H9 (cell line): ENCODE measurements around the gene TBL3. TPM values are rescaled to one million over a fixed set of nuclear protein-coding genes. Genes with fewer than 3 reads are reported as not detected.
"Not testable (repeated sequence)": the region's sequence is repeated elsewhere in the genome, so short reads cannot be mapped to it uniquely, and the experiment has no call there.

Experiments used
- DNase-seq: peaks from one replicate; pipeline ENCODE4 v3.0.0-alpha.2; 2017
- H2AFZ ChIP-seq: one replicate; pipeline ENCODE4 v1.6.1; 2013; ENCODE audit warnings: mild to moderate bottlenecking, low read length, control low read depth, moderate library complexity
- H2AK5ac ChIP-seq: 2 replicates; pipeline ENCODE4 v1.6.1; 2013; ENCODE audit warnings: low read length, control low read depth, mixed read lengths; ENCODE audit not compliant: insufficient read length
- H2BK120ac ChIP-seq: one replicate; pipeline ENCODE4 v1.6.1; 2013; ENCODE audit warnings: low read depth, mild to moderate bottlenecking, low read length, control low read depth, inconsistent platforms; ENCODE audit not compliant: poor library complexity, severe bottlenecking
- H2BK12ac ChIP-seq: 2 replicates; pipeline ENCODE4 v1.6.1; 2013; ENCODE audit warnings: low read length, control low read depth, mixed read lengths, low read depth; ENCODE audit not compliant: insufficient read length
- H2BK15ac ChIP-seq: 2 replicates; pipeline ENCODE4 v1.6.1; 2013; ENCODE audit warnings: low read depth, low read length, control low read depth
- H2BK20ac ChIP-seq: one replicate; pipeline ENCODE4 v1.6.1; 2013; ENCODE audit warnings: low read depth, mild to moderate bottlenecking, low read length, control low read depth, inconsistent platforms; ENCODE audit not compliant: poor library complexity, severe bottlenecking
- H2BK5ac ChIP-seq: 2 replicates; pipeline ENCODE4 v1.6.1; 2013; ENCODE audit warnings: low read length, control low read depth, mixed read lengths; ENCODE audit not compliant: insufficient read length
- H3K14ac ChIP-seq: 2 replicates; pipeline ENCODE4 v1.6.1; 2013; ENCODE audit warnings: low read length, control low read depth; ENCODE audit not compliant: insufficient read depth
- H3K18ac ChIP-seq: 2 replicates; pipeline ENCODE4 v1.6.1; 2013; ENCODE audit warnings: low read depth, mild to moderate bottlenecking, mixed read lengths, low read length, control low read depth; ENCODE audit not compliant: insufficient read length
- H3K23ac ChIP-seq: 2 replicates; pipeline ENCODE4 v1.6.1; 2013; ENCODE audit warnings: low read length, control low read depth, mixed read lengths, low read depth; ENCODE audit not compliant: insufficient read length
- H3K23me2 ChIP-seq: 2 replicates; pipeline ENCODE4 v1.6.1; 2013; ENCODE audit warnings: low read depth, mild to moderate bottlenecking, mixed read lengths, low read length, control low read depth; ENCODE audit not compliant: insufficient read length, poor library complexity, severe bottlenecking
- H3K27ac ChIP-seq: 2 replicates; pipeline ENCODE4 v1.5.1; 2013; ENCODE audit warnings: low read length, control low read depth, mixed read lengths, low read depth; ENCODE audit not compliant: insufficient read length
- H3K27me3 ChIP-seq: 2 replicates; pipeline ENCODE4 v1.6.1; 2013; ENCODE audit warnings: low read length, control low read depth, inconsistent platforms; ENCODE audit not compliant: insufficient read depth
- H3K4ac ChIP-seq: 2 replicates; pipeline ENCODE4 v1.6.1; 2013; ENCODE audit warnings: low read depth, mild to moderate bottlenecking, control low read depth, inconsistent platforms, low read length, moderate library complexity
- H3K4me1 ChIP-seq: 2 replicates; pipeline ENCODE4 v1.6.1; 2013; ENCODE audit warnings: low read length, control low read depth, inconsistent platforms; ENCODE audit not compliant: insufficient read depth
- H3K4me2 ChIP-seq: 2 replicates; pipeline ENCODE4 v1.6.1; 2013; ENCODE audit warnings: low read length, control low read depth, mixed read lengths; ENCODE audit not compliant: insufficient read length, insufficient read depth
- H3K56ac ChIP-seq: 2 replicates; pipeline ENCODE4 v1.6.1; 2013; ENCODE audit warnings: low read depth, mild to moderate bottlenecking, mixed read lengths, low read length, control low read depth; ENCODE audit not compliant: insufficient read length
- H3K79me1 ChIP-seq: 2 replicates; pipeline ENCODE4 v1.6.1; 2013; ENCODE audit warnings: low read depth, mild to moderate bottlenecking, moderate library complexity, low read length, control low read depth, inconsistent platforms; ENCODE audit not compliant: insufficient read depth, poor library complexity, severe bottlenecking
- H3K79me2 ChIP-seq: 2 replicates; pipeline ENCODE4 v1.6.1; 2013; ENCODE audit warnings: low read length, control low read depth, inconsistent platforms; ENCODE audit not compliant: insufficient read depth
- H3K9ac ChIP-seq: 2 replicates; pipeline ENCODE4 v1.6.1; 2013; ENCODE audit warnings: low read length, control low read depth, mixed read lengths; ENCODE audit not compliant: insufficient read length; ENCODE audit errors: extremely low read depth
- H3K9me3 ChIP-seq: one replicate; pipeline ENCODE4 v1.6.1; 2013; ENCODE audit warnings: low read depth, low read length, inconsistent platforms; ENCODE audit not compliant: control insufficient read depth
- H3T11ph ChIP-seq: one replicate; pipeline ENCODE4 v1.6.1; 2013; ENCODE audit warnings: mild to moderate bottlenecking, low read length, control low read depth, inconsistent platforms
- H4K20me1 ChIP-seq: one replicate; pipeline ENCODE4 v1.6.1; 2013; ENCODE audit not compliant: control insufficient read depth, insufficient read length, insufficient read depth
- H4K5ac ChIP-seq: 2 replicates; pipeline ENCODE4 v1.6.1; 2013; ENCODE audit warnings: low read depth, mild to moderate bottlenecking, mixed read lengths, low read length, control low read depth; ENCODE audit not compliant: insufficient read length
- H4K8ac ChIP-seq: replicated peaks from 2 replicates; pipeline ENCODE4 v1.6.1; 2013; ENCODE audit warnings: low read length, control low read depth, mixed read lengths, low read depth; ENCODE audit not compliant: insufficient read length
- H4K91ac ChIP-seq: 2 replicates; pipeline ENCODE4 v1.6.1; 2013; ENCODE audit warnings: low read depth, mild to moderate bottlenecking, moderate library complexity, mixed read lengths, low read length, control low read depth; ENCODE audit not compliant: insufficient read length
- H3K27ac Mint-ChIP-seq, 3 experiments: 2 replicates in 2 of 3; 3 replicates in 1 of 3; pipeline ENCODE4 v1.8.0; 2020 to 2021; ENCODE audit warnings: mixed read lengths in 3 of 3, mild to moderate bottlenecking in 1 of 3, moderate library complexity in 1 of 3
- H3K27me3 Mint-ChIP-seq: 2 replicates; pipeline ENCODE4 v1.8.0; 2021; ENCODE audit warnings: low read depth, mild to moderate bottlenecking, moderate library complexity, mixed read lengths
- H3K36me3 Mint-ChIP-seq, 3 experiments: 2 replicates in 2 of 3; 3 replicates in 1 of 3; pipeline ENCODE4 v1.8.0; 2020 to 2021; ENCODE audit warnings: low read depth in 3 of 3, mixed read lengths in 3 of 3; ENCODE audit not compliant: insufficient read depth in 1 of 3
- H3K4me1 Mint-ChIP-seq, 2 experiments: 2 replicates each; pipeline ENCODE4 v1.8.0; 2020; ENCODE audit warnings: mixed read lengths in 2 of 2
- H3K4me3 Mint-ChIP-seq, 2 experiments: 2 replicates in 1 of 2; 3 replicates in 1 of 2; pipeline ENCODE4 v1.8.0; 2020 to 2021; ENCODE audit warnings: mild to moderate bottlenecking in 2 of 2, mixed read lengths in 2 of 2, moderate library complexity in 1 of 2
- H3K9me3 Mint-ChIP-seq, 2 experiments: 2 replicates in 1 of 2; 3 replicates in 1 of 2; pipeline ENCODE4 v1.8.0; 2020; ENCODE audit warnings: mild to moderate bottlenecking in 2 of 2, mixed read lengths in 2 of 2, moderate library complexity in 1 of 2
- CTCF ChIP-seq: fragments of 200-600 bp; sonication (generic); conservative IDR thresholded peaks from 3 replicates; pipeline ENCODE4 v1.8.0; 2021; ENCODE audit warnings: antibody characterized with exemption, mild to moderate bottlenecking
- WGBS: extraction: QIAGEN DNeasy Blood & Tissue Kit; methylation state at CpG from one replicate; pipeline ENCODE4 v1.1.7; 2013; ENCODE audit warnings: missing lambda C conversion rate, low lambda C conversion rate, mixed read lengths; ENCODE audit not compliant: insufficient read length; ENCODE audit errors: extremely low coverage; 5-methylcytosine and 5-hydroxymethylcytosine counted together
- total RNA-seq: library from RNA; stranded (reverse); gene quantifications from 2 replicates; pipeline ENCODE4 v1.2.1, GENCODE V29; 2021

The TBL3 gene
- total RNA-seq, 1 experiment from 2014 or later, result 54.0 TPM

- Histone ChIP-seq H3T11ph (no peak overlapping the region), H3K14ac (no peak overlapping the region; the same call in 1 of the 2 replicates), H4K20me1 (no peaks in the 10 kb centered on the region), H3K18ac (no peak overlapping the region), H2AK5ac (no peak overlapping the region), H2BK120ac (no peak overlapping the region), H4K5ac (no peak overlapping the region), H3K4ac (no peak overlapping the region), H3K79me2 (no peaks in the 10 kb centered on the region), H4K91ac (no peak overlapping the region), H3K23me2 (no peaks in the 10 kb centered on the region), H4K8ac (no peak overlapping the region), H3K27ac (no peak overlapping the region), H2BK5ac (no peak overlapping the region), H2BK12ac (no peak overlapping the region), H2AFZ (no peak overlapping the region), H3K56ac (no peak overlapping the region), H3K9me3 (no peaks in the 10 kb centered on the region), H3K9ac (no peak overlapping the region), H3K23ac (no peak overlapping the region), H3K79me1 (no peaks in the 10 kb centered on the region), H3K4me1 (no peaks in the 10 kb centered on the region), H2BK15ac (no peak overlapping the region), H3K27me3 (no peaks in the 10 kb centered on the region), H3K4me2 (no peak overlapping the region), H2BK20ac (no peak overlapping the region)
- Mint-ChIP-seq H3K27ac (no peak overlapping the region), H3K4me3 (no peak overlapping the region), H3K27me3 (peaks cover 19% of the 10 kb centered on the region), H3K36me3 (no peaks in the 10 kb centered on the region; a peak in 2 of 7 replicates), H3K9me3 (peaks cover 0 to 3% of the 10 kb centered on the region in 2 experiments; a peak in 2 of 5 replicates), H3K4me1 (peaks cover 4 to 5% of the 10 kb centered on the region in 2 experiments; a peak in 2 of 4 replicates)
- no CpG with 5 or more reads among the region's 22 CpGs for WGBS
- no peak for DNase-seq
- TF ChIP-seq CTCF, result no peak
Measured at GRCh38 chr16:1953734-1954133, 18.1 kb upstream of the TBL3 start.

- Mint-ChIP-seq H3K4me1 (peaks cover 24 to 30% of the 10 kb centered on the region in 2 experiments), H3K36me3 (peaks cover 10 to 20% (median 16%) of the 10 kb centered on the region in 3 experiments), H3K4me3 (peak overlapping the region in 1 of 2 experiments; percentile 29; a peak in 1 of 5 replicates), H3K27me3 (peaks cover 24% of the 10 kb centered on the region)
- not testable (repeated sequence) for H2AK5ac ChIP-seq, H3K79me1 ChIP-seq, H3K79me2 ChIP-seq, H2AFZ ChIP-seq, H3K9me3 ChIP-seq, H3K27ac ChIP-seq, H3K9me3 Mint-ChIP-seq, H3K27me3 ChIP-seq, H2BK20ac ChIP-seq, H3K4me1 ChIP-seq, H3T11ph ChIP-seq, H3K14ac ChIP-seq, DNase-seq, H3K9ac ChIP-seq, H3K23ac ChIP-seq, H2BK120ac ChIP-seq, H3K4ac ChIP-seq, H2BK5ac ChIP-seq, H3K56ac ChIP-seq, H3K27ac Mint-ChIP-seq, H4K91ac ChIP-seq, H4K5ac ChIP-seq, H3K18ac ChIP-seq, H3K23me2 ChIP-seq, H4K20me1 ChIP-seq, H2BK12ac ChIP-seq, H3K4me2 ChIP-seq, H2BK15ac ChIP-seq, H4K8ac ChIP-seq
- no CpG with 5 or more reads among the region's 22 CpGs for WGBS
Measured at GRCh38 chr16:1957434-1958142, 14.3 kb upstream of the TBL3 start.
